Cardiac ventricle fibroblast (primary cell): Measurements from ENCODE around the gene RPL23. TPM values are rescaled to one million over a fixed set of nuclear protein-coding genes. Genes with fewer than 3 reads are reported as not detected.

Experiments used
- total RNA-seq: library from RNA; depleted of rRNA; stranded (reverse); fragments of >200 nt; gene quantifications from 2 replicates; pipeline ENCODE4 v1.2.3, GENCODE V29; 2015

RPL23 gene
- total RNA-seq, result 1,498 and 1,695 TPM in 2 replicates

DNA sequence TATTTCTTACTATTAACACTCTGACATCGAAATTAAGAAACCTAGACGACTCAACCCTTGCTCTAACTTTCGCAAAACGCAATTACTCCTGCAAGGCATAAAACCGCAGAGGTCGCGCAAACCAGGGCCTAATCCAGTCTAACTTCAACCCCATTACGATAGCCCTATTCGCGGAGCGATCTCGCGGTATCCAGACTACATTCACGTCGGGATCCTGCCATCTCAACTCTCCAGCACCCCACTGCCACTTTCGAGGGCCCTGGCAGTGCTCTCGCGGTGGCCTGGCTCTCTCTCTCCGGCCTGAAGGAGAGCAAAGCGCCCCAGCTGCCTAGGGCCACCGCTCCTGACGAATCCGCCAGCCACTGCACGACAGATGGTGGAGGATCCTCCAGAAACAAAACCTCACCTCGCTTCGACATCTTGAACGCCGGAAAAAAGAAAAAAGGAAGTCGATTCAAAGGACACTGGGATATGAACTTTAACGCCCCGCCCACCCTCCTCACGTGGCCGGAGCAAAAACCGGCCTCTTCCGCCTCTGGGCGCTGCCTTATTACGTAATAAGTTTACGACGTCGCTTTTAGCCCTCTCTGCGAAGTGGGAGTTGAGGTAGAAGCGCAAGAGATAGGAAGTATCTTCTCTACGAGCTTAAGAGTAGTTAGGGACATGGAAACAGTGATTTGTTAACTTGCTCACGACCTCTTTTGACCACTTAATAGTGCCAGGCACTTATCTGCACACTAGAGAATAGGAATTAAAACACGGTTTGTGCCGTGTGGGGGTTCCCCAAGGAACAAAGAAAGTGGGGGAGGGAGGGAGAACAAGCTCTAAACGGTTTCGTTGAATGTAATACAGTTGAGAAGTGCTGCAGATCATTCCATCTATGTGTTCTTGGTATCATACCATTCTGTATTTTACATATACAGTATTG is at the start of gene RPL23:
RPL23 (minus strand) TSS at position 430 of the 928 bp plus-strand sequence; CDS start at position 419, 11 bp downstream.

DNA sequence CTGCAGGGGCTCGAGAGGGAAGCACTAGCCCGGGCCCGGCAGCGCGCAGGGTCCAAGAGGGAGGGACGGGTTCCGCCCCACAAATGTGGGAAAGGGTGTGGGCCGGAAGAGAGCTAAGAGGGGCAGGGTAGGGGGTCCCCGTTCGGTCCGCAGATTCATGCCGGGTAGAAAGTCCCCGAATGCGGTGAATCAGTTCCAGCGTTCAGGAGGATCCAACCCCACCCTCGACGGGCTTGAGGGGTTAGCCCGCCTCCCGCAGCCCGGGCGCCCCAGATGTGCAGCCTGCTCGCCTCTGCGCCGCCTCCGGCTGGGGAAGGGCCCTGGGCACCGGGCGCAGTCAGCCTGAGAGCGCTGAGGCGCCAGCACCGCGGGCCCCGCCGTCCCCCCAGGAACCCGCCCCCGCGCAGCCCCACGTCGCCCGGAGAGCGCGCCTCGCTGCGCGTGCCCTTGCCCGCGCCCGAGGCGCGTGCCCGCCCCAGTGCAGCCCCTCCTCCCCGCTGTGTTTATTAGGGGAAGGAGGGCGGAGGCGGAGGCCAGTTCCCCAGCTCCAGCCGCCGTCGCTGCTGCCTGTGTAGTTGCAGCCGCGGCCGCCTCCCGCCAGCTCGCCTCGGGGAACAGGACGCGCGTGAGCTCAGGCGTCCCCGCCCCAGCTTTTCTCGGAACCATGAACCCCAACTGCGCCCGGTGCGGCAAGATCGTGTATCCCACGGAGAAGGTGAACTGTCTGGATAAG is 16.2 kb upstream of the RPL23 start, which contains the start of gene LASP1:
LASP1 (plus strand) TSS at position 533 of the 733 bp plus-strand sequence; CDS start at position 665, 132 bp downstream.

DNA sequence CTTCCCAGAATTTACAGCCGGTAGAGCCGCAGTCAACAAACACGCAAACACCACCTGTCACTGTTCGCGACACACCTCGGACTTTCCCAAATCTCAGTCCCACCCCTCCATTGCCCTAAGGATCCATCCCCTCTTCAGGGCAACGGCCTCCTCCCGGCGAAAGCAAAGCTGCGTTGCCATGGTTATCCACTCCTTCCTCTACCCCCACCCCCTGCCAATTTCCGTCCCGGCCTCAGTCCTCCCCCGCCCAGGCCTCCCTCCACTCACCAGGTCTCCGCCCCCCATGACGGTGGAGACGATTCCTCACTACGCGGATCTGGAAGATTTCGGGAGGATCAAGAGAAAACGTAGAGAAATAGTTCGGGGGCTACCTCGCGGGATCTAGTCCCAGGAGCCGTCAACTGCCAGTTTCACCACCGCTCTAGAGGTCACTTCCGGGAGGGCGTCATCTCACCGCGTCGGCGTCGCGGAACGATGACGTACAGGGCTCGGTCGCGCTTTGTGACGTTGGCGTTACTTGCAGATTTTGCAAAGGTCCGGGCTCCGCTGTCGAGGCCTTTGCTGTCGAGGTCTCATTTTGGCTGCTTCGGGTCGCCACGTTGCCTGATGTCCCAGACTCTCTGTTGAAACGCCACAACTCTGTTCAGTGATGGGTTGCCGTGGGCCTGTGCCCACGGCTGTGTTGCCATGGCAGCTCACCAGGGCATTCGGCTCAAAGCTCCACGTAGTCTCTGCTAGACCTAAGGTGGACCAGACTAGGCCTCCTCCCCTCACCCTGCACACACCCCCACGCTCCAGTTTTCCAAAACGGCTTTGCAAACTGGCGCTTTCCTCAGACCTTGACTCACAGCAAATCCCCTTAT is 28.4 kb downstream of the RPL23 start, which contains the start of gene CWC25:
CWC25 (minus strand) TSS at position 423 of the 863 bp plus-strand sequence; CDS start at position 285, 138 bp downstream.

DNA sequence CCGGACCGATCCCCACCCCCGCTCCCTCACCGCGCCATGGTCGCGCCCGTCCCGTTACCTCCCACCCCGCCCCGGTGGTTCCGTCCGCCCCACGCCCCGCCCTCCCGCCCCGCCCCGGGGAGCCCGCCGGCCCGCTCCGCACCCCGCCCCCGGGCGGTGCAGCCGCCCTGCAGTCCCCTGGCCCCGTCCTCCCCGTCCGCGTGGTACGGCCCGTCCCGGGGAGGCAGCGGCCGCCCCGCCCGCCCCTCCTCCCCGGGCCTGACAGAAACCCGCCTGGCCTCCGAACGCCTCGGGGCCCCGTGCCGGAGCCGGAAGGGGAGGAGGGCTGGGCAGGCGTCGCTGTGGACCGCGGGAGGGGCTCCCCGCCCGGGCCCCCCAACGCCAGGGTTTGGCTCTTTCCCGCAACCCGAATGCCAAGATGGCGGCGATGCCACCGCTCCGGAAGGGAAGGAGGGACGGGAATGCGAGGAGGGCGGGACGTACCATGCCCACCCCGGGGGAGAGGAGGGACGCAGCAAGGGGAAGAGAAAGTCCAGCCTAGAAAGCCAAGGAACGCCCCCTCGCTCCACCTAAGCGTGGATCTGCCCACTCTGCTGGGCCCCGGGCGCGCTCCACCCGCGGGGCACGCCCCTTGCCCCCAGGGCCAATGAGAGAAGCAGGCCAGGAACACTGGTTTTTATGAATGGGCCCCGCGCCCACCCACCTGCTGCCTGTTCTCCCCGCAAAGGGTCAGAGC is 53.9 kb downstream of the RPL23 start, which contains the start of gene PIP4K2B:
PIP4K2B (minus strand) TSS at position 56 of the 736 bp plus-strand sequence. CDS start 132 bp downstream, outside the sequence.

Other genes with a start within 250 kb of the RPL23 start
- under 0.01 and 0.06 TPM in 2 replicates for gene SRCIN1, start 247.8 kb downstream of the RPL23 start, total RNA-seq
- gene EPOP, start 178.8 kb downstream of the RPL23 start, total RNA-seq, result 4.4 and 4.5 TPM in 2 replicates
- gene MLLT6, start 148.4 kb downstream of the RPL23 start, total RNA-seq, result 20.4 and 27.7 TPM in 2 replicates
- gene CISD3, start 123.4 kb downstream of the RPL23 start, total RNA-seq, result 5.5 and 7.7 TPM in 2 replicates
- gene PCGF2, start 105.4 kb downstream of the RPL23 start, total RNA-seq, result 11.7 and 12.4 TPM in 2 replicates
- gene PSMB3, start 101.0 kb downstream of the RPL23 start, total RNA-seq, result 127 and 131 TPM in 2 replicates
- 28.2 and 48.9 TPM in 2 replicates for gene PIP4K2B, start 54.2 kb downstream of the RPL23 start, total RNA-seq
- gene CWC25, start 28.4 kb downstream of the RPL23 start, total RNA-seq, result 7.5 and 7.6 TPM in 2 replicates
- 149 and 172 TPM in 2 replicates for gene LASP1, start 16.3 kb upstream of the RPL23 start, total RNA-seq
- gene FBXO47, start 113.7 kb upstream of the RPL23 start, total RNA-seq, result not detected in 2 replicates